Measurements from ENCODE around the gene APOA4. TPM values are rescaled to one million over a fixed set of nuclear protein-coding genes. Genes with fewer than 3 reads are reported as not detected.

The APOA4 gene
- total and polyA plus RNA-seq, 2 experiments from 2014 or later: not detected

- TF ChIP-seq, protein P1, sequence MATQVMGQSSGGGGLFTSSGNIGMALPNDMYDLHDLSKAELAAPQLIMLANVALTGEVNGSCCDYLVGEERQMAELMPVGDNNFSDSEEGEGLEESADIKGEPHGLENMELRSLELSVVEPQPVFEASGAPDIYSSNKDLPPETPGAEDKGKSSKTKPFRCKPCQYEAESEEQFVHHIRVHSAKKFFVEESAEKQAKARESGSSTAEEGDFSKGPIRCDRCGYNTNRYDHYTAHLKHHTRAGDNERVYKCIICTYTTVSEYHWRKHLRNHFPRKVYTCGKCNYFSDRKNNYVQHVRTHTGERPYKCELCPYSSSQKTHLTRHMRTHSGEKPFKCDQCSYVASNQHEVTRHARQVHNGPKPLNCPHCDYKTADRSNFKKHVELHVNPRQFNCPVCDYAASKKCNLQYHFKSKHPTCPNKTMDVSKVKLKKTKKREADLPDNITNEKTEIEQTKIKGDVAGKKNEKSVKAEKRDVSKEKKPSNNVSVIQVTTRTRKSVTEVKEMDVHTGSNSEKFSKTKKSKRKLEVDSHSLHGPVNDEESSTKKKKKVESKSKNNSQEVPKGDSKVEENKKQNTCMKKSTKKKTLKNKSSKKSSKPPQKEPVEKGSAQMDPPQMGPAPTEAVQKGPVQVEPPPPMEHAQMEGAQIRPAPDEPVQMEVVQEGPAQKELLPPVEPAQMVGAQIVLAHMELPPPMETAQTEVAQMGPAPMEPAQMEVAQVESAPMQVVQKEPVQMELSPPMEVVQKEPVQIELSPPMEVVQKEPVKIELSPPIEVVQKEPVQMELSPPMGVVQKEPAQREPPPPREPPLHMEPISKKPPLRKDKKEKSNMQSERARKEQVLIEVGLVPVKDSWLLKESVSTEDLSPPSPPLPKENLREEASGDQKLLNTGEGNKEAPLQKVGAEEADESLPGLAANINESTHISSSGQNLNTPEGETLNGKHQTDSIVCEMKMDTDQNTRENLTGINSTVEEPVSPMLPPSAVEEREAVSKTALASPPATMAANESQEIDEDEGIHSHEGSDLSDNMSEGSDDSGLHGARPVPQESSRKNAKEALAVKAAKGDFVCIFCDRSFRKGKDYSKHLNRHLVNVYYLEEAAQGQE (IDR thresholded peaks at IDR 0.05; ENCODE audit: unreplicated experiment): no peak
- TF ChIP-seq NANOG (IDR thresholded peaks at IDR 0.05; ENCODE audit: borderline replicate concordance): no peak
These were observed 46.6 kb downstream of the APOA4 start (continued) for GRCh38 chr11:116776522-116776984.

GRCh38 chr11:116775975-116776374 lies 47.1 kb downstream of the APOA4 start:
- Histone ChIP-seq H4K20me1 (replicated peaks; ENCODE audit: insufficient read depth) (peaks cover 8% of the 10 kb centered on the region; the same call in 1 of the 2 replicates), H3K27ac (ENCODE audit: low read depth) (no peak overlapping the region), H3K36me3 (ENCODE audit: insufficient read depth) (peaks cover 29% of the 10 kb centered on the region), H2AFZ (no peak overlapping the region), H3F3A (replicated peaks; ENCODE audit: low read depth) (0 out of 2 replicates have a peak, but pooled peaks cover 5% of the 10 kb centered on the region), H3K4me3 (no peak overlapping the region), H3K79me2 (replicated peaks; ENCODE audit: insufficient read depth) (peaks cover 13% of the 10 kb centered on the region), H3K4me2 (no peak overlapping the region), H3K4me1 (ENCODE audit: insufficient read depth) (peaks cover 20% of the 10 kb centered on the region), H3K9me2 (ENCODE audit: insufficient read depth) (no peaks in the 10 kb centered on the region), H3K27me3 (ENCODE audit: insufficient read depth) (no peaks in the 10 kb centered on the region)
- ATAC-seq (no peak), DNase-seq (ENCODE audit: low spot score) (no peak)
- Mint-ChIP-seq H3K27ac (peak overlapping the region; percentile 5; the same call in 1 of the 2 replicates), H3K4me1 (peaks cover 18% of the 10 kb centered on the region), H3K4me3 (no peak overlapping the region), H3K36me3 (ENCODE audit: low read depth) (peaks cover 44% of the 10 kb centered on the region), H3K27me3 (ENCODE audit: insufficient read depth, low read depth, poor library complexity) (peaks cover 4% of the 10 kb centered on the region), H3K9me3 (no peaks in the 10 kb centered on the region)
- TF ChIP-seq EZH2 (IDR thresholded peaks at IDR 0.05; ENCODE audit: low read depth, unreplicated experiment) (no peak), CREB1 (CRISPR knock-in tag; IDR thresholded peaks at IDR 0.05; ENCODE audit: low read depth) (no peak), STAT1 (IDR thresholded peaks at IDR 0.05; ENCODE audit: unreplicated experiment) (no peak)
- TF ChIP-seq, protein P1 (IDR thresholded peaks at IDR 0.05; ENCODE audit: unreplicated experiment): no peak

DNA sequence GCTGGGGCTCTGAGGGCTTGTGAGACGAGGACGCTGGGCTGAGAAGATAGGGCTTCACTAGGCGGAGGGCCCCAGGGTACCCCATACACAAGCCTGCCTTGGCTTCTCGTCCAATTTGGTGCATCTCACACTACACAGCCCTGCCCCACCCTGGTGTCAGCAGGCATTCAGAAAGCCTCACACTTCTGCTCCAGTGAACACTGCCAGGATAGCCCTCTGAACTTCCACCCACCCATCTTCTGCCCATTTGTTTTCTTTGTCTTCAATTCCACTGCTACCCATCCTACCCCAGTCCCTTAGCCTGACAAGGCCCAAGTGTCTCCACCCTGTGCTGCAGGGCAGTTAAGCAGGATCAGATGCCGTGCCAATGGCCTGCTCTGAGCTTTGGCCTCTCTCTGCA lies 48.4 kb downstream of the APOA4 start:
- Histone ChIP-seq H4K20me1 (replicated peaks; ENCODE audit: insufficient read depth) (peaks cover 8% of the 10 kb centered on the region; the same call in 1 of the 2 replicates), H3K4me3 (no peak overlapping the region; the same call in 1 of the 2 replicates), H3K27me3 (ENCODE audit: insufficient read depth) (no peaks in the 10 kb centered on the region), H2AFZ (no peak overlapping the region), H3K4me2 (no peak overlapping the region), H3K27ac (ENCODE audit: low read depth) (no peak overlapping the region), H3K36me3 (ENCODE audit: insufficient read depth) (peaks cover 18% of the 10 kb centered on the region), H3K9me2 (ENCODE audit: insufficient read depth) (no peaks in the 10 kb centered on the region), H3K79me2 (replicated peaks; ENCODE audit: insufficient read depth) (peaks cover 23% of the 10 kb centered on the region), H3K4me1 (ENCODE audit: insufficient read depth) (peaks cover 20% of the 10 kb centered on the region), H3F3A (replicated peaks; ENCODE audit: low read depth) (0 out of 2 replicates have a peak, but pooled peaks cover 5% of the 10 kb centered on the region)
- peak; percentile 2 for DNase-seq (ENCODE audit: low spot score)
- H3K27me3 Mint-ChIP-seq (ENCODE audit: insufficient read depth, low read depth, poor library complexity): peaks cover 4% of the 10 kb centered on the region
- no peak for ATAC-seq
- H3K27ac Mint-ChIP-seq: no peak overlapping the region
- H3K9me3 Mint-ChIP-seq: no peaks in the 10 kb centered on the region
- peaks cover 45% of the 10 kb centered on the region for H3K36me3 Mint-ChIP-seq (ENCODE audit: low read depth)
- H3K4me1 Mint-ChIP-seq: peaks cover 20% of the 10 kb centered on the region
- H3K4me3 Mint-ChIP-seq: no peak overlapping the region
- no peak; the same call in 1 of the 2 replicates for TF ChIP-seq POLR2AphosphoS5 (IDR thresholded peaks at IDR 0.05; ENCODE audit: low read depth)
- TF ChIP-seq EZH2phosphoT487 (IDR thresholded peaks at IDR 0.05; ENCODE audit: unreplicated experiment): no peak
- no peak for TF ChIP-seq EZH2 (IDR thresholded peaks at IDR 0.05; ENCODE audit: low read depth, unreplicated experiment)
- no peak for TF ChIP-seq NANOG (IDR thresholded peaks at IDR 0.05; ENCODE audit: borderline replicate concordance)
- TF ChIP-seq STAT1 (IDR thresholded peaks at IDR 0.05; ENCODE audit: unreplicated experiment): no peak
- no peak for TF ChIP-seq ZNF331 (CRISPR knock-in tag; IDR thresholded peaks at IDR 0.05; ENCODE audit: low read depth)
- TF ChIP-seq, protein P1 (IDR thresholded peaks at IDR 0.05; ENCODE audit: unreplicated experiment): no peak
- TF ChIP-seq ZNF114 (CRISPR knock-in tag; IDR thresholded peaks at IDR 0.05): no peak
- TF ChIP-seq CREB1 (CRISPR knock-in tag; IDR thresholded peaks at IDR 0.05; ENCODE audit: low read depth): no peak
